GM13977 (cell line): ENCODE measurements around the gene CTNNA2.

Experiments
- DNase-seq: peaks from one replicate; pipeline ENCODE4 v3.0.0; 2012; ENCODE audit warnings: low spot score
- in situ Hi-C: fragments of 300-500 bp; cut with MboI; formaldehyde crosslinking; loops from one replicate; pipeline ENCODE4 v1.12.0; 2022; ENCODE audit warnings: low sequenced_read_pairs, low pct_unique_long_range_greater_than_20kb, mixed read lengths, inconsistent platforms; ENCODE audit not compliant: unreplicated experiment
- TF ChIP-seq, protein P1 (sequence below): IDR thresholded peaks from 2 replicates; pipeline ENCODE4 v1.5.1; 2012; ENCODE audit warnings: mild to moderate bottlenecking, control low read depth; ENCODE audit not compliant: insufficient read depth; ENCODE audit errors: extremely low read depth, missing control alignments

The CTNNA2 gene

DNA sequence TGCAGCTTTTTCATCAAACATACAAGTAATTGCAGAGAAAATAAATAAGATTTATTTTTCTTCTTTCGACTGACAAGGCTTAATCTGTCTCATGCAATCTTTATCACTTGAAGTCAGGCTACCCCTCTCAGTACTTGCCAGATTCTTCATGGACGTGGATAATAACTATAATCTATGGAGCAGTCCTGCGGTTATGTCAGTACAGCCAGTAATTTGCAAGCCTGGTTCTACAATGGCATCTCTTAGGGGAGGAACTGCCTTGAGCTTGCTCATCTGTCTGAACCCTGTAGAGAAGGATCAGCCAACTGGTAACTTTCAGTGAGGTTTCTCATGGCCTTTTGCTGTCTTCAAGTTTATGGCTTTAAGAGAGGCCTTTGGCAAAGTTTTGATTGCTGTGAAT lies 827.2 kb downstream of the CTNNA2 start:
- TF ChIP-seq, protein P1, sequence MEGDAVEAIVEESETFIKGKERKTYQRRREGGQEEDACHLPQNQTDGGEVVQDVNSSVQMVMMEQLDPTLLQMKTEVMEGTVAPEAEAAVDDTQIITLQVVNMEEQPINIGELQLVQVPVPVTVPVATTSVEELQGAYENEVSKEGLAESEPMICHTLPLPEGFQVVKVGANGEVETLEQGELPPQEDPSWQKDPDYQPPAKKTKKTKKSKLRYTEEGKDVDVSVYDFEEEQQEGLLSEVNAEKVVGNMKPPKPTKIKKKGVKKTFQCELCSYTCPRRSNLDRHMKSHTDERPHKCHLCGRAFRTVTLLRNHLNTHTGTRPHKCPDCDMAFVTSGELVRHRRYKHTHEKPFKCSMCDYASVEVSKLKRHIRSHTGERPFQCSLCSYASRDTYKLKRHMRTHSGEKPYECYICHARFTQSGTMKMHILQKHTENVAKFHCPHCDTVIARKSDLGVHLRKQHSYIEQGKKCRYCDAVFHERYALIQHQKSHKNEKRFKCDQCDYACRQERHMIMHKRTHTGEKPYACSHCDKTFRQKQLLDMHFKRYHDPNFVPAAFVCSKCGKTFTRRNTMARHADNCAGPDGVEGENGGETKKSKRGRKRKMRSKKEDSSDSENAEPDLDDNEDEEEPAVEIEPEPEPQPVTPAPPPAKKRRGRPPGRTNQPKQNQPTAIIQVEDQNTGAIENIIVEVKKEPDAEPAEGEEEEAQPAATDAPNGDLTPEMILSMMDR = no peak
- in situ Hi-C loops = no loop called here
- no peak for DNase-seq

DNA sequence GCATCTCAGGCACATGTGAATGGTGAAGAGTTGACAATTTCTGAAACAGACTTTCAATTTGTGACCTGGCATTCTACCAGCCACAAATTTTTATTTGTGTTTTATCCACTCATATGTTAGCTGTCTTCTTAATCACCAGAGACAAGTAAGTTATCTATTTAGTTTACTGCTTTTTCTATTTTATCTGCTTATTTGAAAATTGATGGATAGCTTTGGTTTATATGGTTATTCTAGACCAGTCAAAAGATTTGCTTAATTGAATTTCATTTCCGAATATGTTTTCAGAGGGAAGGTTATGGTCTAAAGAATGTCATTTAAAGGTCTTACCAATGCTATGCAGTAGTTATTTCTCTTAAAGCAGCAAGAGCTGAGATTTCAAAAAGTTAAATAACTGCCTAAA lies 835.2 kb downstream of the CTNNA2 start:
- no peak for DNase-seq
- TF ChIP-seq, protein P1 = no peak
- in situ Hi-C loops = no loop called here

DNA sequence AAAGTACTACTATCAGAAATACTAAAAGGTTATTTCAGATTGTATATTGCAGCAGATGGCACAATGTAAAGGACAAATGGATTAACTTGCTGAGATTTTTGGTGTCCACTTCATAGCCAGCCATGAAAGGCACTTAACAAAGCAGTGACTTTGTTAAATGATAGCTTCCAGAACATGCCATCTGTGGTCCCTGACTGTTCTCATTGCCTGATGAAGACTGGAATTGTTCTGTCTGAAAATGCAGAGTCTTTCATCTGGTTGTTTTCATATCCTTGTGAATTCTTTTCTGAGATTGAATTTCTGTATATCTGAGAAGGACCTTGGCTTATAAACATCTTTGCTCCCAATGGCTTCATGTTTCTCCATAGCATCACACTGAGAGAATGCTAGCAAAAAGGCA lies 836.1 kb downstream of the CTNNA2 start:
- TF ChIP-seq, protein P1 = no peak
- in situ Hi-C loops = no loop called here
- DNase-seq = no peak

DNA sequence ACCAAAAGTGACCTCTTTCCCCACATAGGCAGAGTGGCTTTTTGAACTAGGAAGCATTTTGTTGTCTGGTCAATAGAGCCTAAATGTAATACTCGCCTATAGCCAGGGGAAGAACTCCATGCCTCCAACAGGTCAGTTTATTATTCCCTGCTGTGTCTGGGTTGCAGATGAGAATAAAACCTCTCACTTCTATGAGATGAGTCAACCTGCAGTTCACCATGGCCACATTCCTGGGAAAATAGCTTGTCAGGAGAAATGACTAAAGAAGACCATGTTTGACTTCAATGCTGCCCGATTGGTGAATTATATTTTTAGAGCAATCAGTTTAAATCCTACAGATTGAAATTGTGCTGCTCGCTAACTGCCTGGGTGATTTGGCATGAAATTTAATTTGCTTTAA lies 838.4 kb downstream of the CTNNA2 start:
- TF ChIP-seq, protein P1 = no peak
- no peak for DNase-seq

DNA sequence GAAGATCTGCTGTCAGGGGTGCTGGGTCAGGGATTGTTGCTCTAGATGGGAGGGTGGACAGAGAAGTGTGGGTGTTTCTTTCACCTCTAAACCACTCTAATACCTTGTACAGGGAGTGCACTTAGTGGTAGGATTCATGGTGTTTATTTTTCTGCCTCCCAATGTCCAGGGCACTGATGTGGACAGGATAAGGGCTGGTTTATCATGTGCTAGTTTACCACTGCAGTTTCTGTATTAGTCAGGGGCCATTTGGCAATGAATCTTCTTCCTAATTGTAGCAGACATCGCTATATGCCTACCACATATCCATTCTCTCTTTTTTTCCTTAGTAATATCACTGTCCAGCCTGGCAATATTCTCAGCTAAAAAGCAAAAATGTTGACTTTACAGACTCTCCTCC lies 842.0 kb downstream of the CTNNA2 start:
- in situ Hi-C loops = no loop called here
- TF ChIP-seq, protein P1 = no peak
- DNase-seq = no peak

More for the DNA sequence above, 838.4 kb downstream of the CTNNA2 start:
- in situ Hi-C loops = no loop called here

DNA sequence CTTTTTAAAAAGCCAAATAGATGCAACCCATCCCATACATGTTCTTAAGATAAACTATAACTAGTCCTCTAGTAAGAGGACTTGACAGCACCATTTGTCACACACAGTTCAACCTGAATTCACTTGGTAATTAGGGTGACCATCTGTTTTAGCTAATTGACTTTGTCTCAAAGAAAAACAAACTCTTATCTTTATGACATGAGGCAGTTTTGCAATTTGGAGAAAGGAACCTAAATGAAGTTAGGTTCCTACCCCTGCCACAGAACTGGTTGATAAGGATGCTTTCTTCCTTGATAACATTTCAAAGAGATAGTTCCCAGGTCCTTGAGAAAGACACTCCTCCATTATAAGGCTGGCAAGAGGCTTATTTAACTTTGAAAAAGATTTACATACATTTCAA lies 849.1 kb downstream of the CTNNA2 start:
- DNase-seq = no peak
- TF ChIP-seq, protein P1 = no peak
- in situ Hi-C loops = no loop called here

DNA sequence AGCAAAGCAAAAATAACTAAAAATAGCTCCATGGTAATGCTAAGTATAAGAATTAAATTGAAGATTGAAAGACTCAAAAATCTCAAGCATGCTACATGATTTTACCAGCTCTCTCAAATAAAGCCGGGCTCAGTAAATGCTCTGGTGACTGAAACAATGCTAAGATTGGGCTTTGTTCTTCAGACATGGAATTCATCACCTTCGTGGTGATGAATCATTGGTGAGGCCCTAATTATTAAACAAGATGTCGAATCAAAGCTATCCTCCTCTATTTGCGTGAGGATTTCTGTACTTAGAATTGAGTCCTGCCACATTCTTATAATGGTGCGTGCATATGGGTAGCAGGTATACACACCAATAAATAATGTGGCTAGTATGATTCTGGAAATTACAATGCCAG lies 850.5 kb downstream of the CTNNA2 start:
- in situ Hi-C loops = no loop called here
- DNase-seq = no peak
- TF ChIP-seq, protein P1 = no peak
